K562 (cell line): ENCODE results near the gene ZFP69. TPM values are rescaled to one million over a fixed set of nuclear protein-coding genes. Genes with fewer than 3 reads are reported as not detected.

Experiments
- CAMTA2 ChIP-seq: fragments of 250-450 bp; sonication (Bioruptor Pico); conservative IDR thresholded peaks from 2 replicates; pipeline ENCODE4 v1.5.1; 2022
- CBX3 ChIP-seq, 2 experiments: IDR thresholded peaks; 1 replicate in 1 of 2; 2 replicates in 1 of 2; pipeline ENCODE4 v1.6.1; 2012; ENCODE audit warnings: inconsistent platforms in 2 of 2, low read length in 2 of 2, borderline replicate concordance in 1 of 2, control low read depth in 1 of 2
- E2F8 ChIP-seq: fragments of 450-650 bp; IDR thresholded peaks from 2 replicates; pipeline ENCODE4 v1.7.1; 2018; ENCODE audit warnings: mild to moderate bottlenecking, low read depth; ENCODE audit not compliant: partially characterized antibody
- KAT8 ChIP-seq: fragments of 450-650 bp; IDR thresholded peaks from 2 replicates; pipeline ENCODE4 v1.6.1; 2016; ENCODE audit warnings: low read depth, mild to moderate bottlenecking
- RAD51 ChIP-seq: fragments of 450-650 bp; IDR thresholded peaks from 2 replicates; pipeline ENCODE4 v1.7.1; 2016; ENCODE audit warnings: low read depth, mild to moderate bottlenecking, borderline replicate concordance
- REST ChIP-seq, 2 experiments: fragments of 450-650 bp; formaldehyde crosslinking in 1 of 2; IDR thresholded peaks; 2 replicates each; pipeline versions ENCODE4 v1.4.0 to v1.6.1; 2014 to 2020; ENCODE audit warnings: mild to moderate bottlenecking in 2 of 2, borderline replicate concordance in 1 of 2, low read depth in 1 of 2
- SIN3B ChIP-seq: fragments of 450-650 bp; IDR thresholded peaks from 2 replicates; pipeline ENCODE4 v1.6.1; 2017; ENCODE audit warnings: low read depth, mild to moderate bottlenecking, moderate library complexity
- ZNF609 ChIP-seq: sonication (generic); formaldehyde crosslinking; IDR thresholded peaks from 2 replicates; pipeline ENCODE4 v1.8.1; 2023; ENCODE audit warnings: missing genetic modification reagents, mild to moderate bottlenecking, borderline replicate concordance
- polyA plus RNA-seq, 8 experiments: library from polyadenylated mRNA; depleted of rRNA in 4 of 8; stranded (reverse) in 5 of 8; unstranded in 3 of 8; fragments of >200 nt; fragmentation: Nextera tagmentation in 2 of 8; fragmentation: Illumina TruSeq in 1 of 8; extraction: Ambion mirVana in 2 of 8; extraction: Trizol in 1 of 8; gene quantifications; 2 replicates each; pipeline versions ENCODE4 v1.2.1 to v1.2.3, GENCODE V29; 2011 to 2014; ENCODE audit warnings: inconsistent platforms in 1 of 8, missing spikeins in 1 of 8
- total RNA-seq, 7 experiments: library from RNA; depleted of rRNA in 6 of 7; stranded (reverse); fragments of >200 nt in 6 of 7; fragmentation: Illumina TruSeq in 2 of 7; extraction: Trizol in 2 of 7; gene quantifications; 2 replicates each; pipeline versions ENCODE4 v1.2.1 to v1.2.3, GENCODE V29; 2011 to 2021; ENCODE audit warnings: low replicate concordance in 1 of 7

The ZFP69 gene
- total and polyA plus RNA-seq, 9 of the 15 experiments (the other 6 are each of a cell fraction or from before 2014, with no cell fraction given), result 2.0 to 8.4 (median 5.7) TPM

GRCh38 chr1:40530735-40531380, 53.8 kb downstream of the ZFP69 start (continued):
- no peak for TF ChIP-seq E2F8
- no peak for TF ChIP-seq CAMTA2 (CRISPR knock-in tag)
- TF ChIP-seq SIN3B, result no peak
- no peak for TF ChIP-seq CBX3 (IDR thresholded peaks at IDR 0.05; ENCODE audit: borderline replicate concordance in 1 of 2, low read length in 2 of 2)
- no peak for TF ChIP-seq REST (IDR thresholded peaks at IDR 0.05; ENCODE audit: borderline replicate concordance)
- no peak for TF ChIP-seq REST (CRISPR knock-in tag; IDR thresholded peaks at IDR 0.05; ENCODE audit: low read depth)
- TF ChIP-seq ZNF609 (CRISPR knock-in tag), result no peak
- no peak for TF ChIP-seq RAD51
- TF ChIP-seq KAT8, result 0 out of 2 replicates have a peak, but pooled peaks have one; percentile 42
